Osteocyte (in vitro differentiated cells): ENCODE results near the gene TAS1R1. TPM values are rescaled to one million over a fixed set of nuclear protein-coding genes. Genes with fewer than 3 reads are reported as not detected.

Experiments
- DNase-seq: peaks from one replicate; pipeline ENCODE4 v3.0.0; 2021; ENCODE audit warnings: mixed read lengths; ENCODE audit not compliant: unreplicated experiment; ENCODE audit errors: extremely low spot score
- H3K27ac Mint-ChIP-seq: one replicate; pipeline ENCODE4 v1.8.0; 2021; ENCODE audit warnings: mild to moderate bottlenecking, mixed read lengths; ENCODE audit not compliant: unreplicated experiment
- H3K27me3 Mint-ChIP-seq: one replicate; pipeline ENCODE4 v1.8.0; 2021; ENCODE audit warnings: mixed read lengths; ENCODE audit not compliant: unreplicated experiment
- H3K36me3 Mint-ChIP-seq: one replicate; pipeline ENCODE4 v1.8.0; 2021; ENCODE audit warnings: mixed read lengths; ENCODE audit not compliant: unreplicated experiment
- H3K4me1 Mint-ChIP-seq: one replicate; pipeline ENCODE4 v1.8.0; 2021; ENCODE audit warnings: mixed read lengths; ENCODE audit not compliant: unreplicated experiment
- H3K4me3 Mint-ChIP-seq: one replicate; pipeline ENCODE4 v1.8.0; 2021; ENCODE audit warnings: mild to moderate bottlenecking, moderate library complexity, mixed read lengths; ENCODE audit not compliant: unreplicated experiment
- H3K9me3 Mint-ChIP-seq: one replicate; pipeline ENCODE4 v1.8.0; 2021; ENCODE audit warnings: mixed read lengths; ENCODE audit not compliant: unreplicated experiment
- total RNA-seq: library from RNA; stranded (reverse); gene quantifications from 2 replicates; pipeline ENCODE4 v1.2.1, GENCODE V29; 2021
- TF ChIP-seq, protein P1 (sequence below): fragments of 200-600 bp; sonication (generic); IDR thresholded peaks from 2 replicates; pipeline ENCODE4 v1.5.0; 2021; ENCODE audit warnings: antibody characterized with exemption, mild to moderate bottlenecking, moderate library complexity

Gene TAS1R1
- total RNA-seq, 1 donor from 2014 or later: not detected

- Mint-ChIP-seq H3K27ac (no peak overlapping the region), H3K4me3 (no peak overlapping the region)
- TF ChIP-seq, protein P1, sequence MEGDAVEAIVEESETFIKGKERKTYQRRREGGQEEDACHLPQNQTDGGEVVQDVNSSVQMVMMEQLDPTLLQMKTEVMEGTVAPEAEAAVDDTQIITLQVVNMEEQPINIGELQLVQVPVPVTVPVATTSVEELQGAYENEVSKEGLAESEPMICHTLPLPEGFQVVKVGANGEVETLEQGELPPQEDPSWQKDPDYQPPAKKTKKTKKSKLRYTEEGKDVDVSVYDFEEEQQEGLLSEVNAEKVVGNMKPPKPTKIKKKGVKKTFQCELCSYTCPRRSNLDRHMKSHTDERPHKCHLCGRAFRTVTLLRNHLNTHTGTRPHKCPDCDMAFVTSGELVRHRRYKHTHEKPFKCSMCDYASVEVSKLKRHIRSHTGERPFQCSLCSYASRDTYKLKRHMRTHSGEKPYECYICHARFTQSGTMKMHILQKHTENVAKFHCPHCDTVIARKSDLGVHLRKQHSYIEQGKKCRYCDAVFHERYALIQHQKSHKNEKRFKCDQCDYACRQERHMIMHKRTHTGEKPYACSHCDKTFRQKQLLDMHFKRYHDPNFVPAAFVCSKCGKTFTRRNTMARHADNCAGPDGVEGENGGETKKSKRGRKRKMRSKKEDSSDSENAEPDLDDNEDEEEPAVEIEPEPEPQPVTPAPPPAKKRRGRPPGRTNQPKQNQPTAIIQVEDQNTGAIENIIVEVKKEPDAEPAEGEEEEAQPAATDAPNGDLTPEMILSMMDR: no peak
Observed at GRCh38 chr1:6590046-6590445, 34.9 kb downstream of the TAS1R1 start.

DNA sequence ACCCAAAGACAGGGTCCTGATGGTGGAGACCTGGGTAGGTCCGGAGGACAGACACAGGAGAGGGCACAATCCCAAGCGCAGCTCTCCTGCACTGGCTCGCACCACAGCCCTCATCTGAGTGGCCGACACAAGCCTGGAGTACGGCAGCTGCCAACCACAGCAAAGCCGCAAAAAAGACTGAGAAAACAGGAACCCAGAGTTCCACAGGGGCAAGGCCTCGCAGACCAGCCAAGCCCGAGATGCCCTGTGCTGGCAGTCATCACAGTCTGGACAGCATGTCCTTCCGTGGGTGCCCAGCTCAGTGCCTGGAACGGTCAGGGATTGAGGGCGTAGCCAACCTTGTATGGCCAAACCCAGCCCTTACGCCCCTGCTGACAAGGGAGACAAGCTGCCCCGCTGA is 36.1 kb downstream of the TAS1R1 start:
- TF ChIP-seq, protein P1: no peak
- Mint-ChIP-seq H3K27ac (no peak overlapping the region), H3K36me3 (peaks cover 30% of the 10 kb centered on the region), H3K27me3 (no peaks in the 10 kb centered on the region), H3K9me3 (no peaks in the 10 kb centered on the region), H3K4me1 (peaks cover under 1% of the 10 kb centered on the region), H3K4me3 (no peak overlapping the region)
- DNase-seq: no peak

More at GRCh38 chr1:6590046-6590445, 34.9 kb downstream of the TAS1R1 start:
- H3K9me3 Mint-ChIP-seq: no peaks in the 10 kb centered on the region
- no peaks in the 10 kb centered on the region for H3K27me3 Mint-ChIP-seq
- peaks cover 19% of the 10 kb centered on the region for H3K36me3 Mint-ChIP-seq
- DNase-seq: no peak
- H3K4me1 Mint-ChIP-seq: peaks cover under 1% of the 10 kb centered on the region

- DNase-seq: no peak
- TF ChIP-seq, protein P1: no peak
- Mint-ChIP-seq H3K4me3 (no peak overlapping the region), H3K36me3 (peaks cover 33% of the 10 kb centered on the region), H3K27me3 (no peaks in the 10 kb centered on the region), H3K4me1 (peaks cover 4% of the 10 kb centered on the region), H3K9me3 (no peaks in the 10 kb centered on the region), H3K27ac (no peak overlapping the region)
Observed at GRCh38 chr1:6591644-6592043, 36.5 kb downstream of the TAS1R1 start.

DNA sequence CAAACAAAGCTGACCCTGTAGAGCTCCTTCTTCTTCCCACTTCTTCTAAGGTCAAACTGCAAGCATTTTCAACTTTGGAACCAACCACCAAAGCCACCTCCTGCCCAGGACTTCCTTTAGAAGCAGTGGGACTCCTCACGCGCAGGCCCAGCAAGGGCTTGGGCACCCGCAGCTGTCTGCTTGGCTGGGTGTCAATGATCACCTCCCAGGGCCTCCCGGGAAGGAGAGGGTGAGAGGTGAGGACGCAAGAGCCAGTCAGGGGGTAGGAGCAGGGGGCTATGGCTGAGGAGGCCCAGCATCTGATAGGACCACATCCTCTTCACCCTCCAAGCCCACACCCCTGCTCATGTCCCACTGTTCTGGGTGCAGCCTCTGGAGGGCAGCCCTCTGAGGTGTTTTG is 37.3 kb downstream of the TAS1R1 start:
- no peak for DNase-seq
- TF ChIP-seq, protein P1: no peak
- no peak overlapping the region for H3K4me3 Mint-ChIP-seq
- peaks cover 4% of the 10 kb centered on the region for H3K4me1 Mint-ChIP-seq
- no peaks in the 10 kb centered on the region for H3K9me3 Mint-ChIP-seq
- H3K36me3 Mint-ChIP-seq: peaks cover 33% of the 10 kb centered on the region
- H3K27me3 Mint-ChIP-seq: no peaks in the 10 kb centered on the region
- H3K27ac Mint-ChIP-seq: no peak overlapping the region

DNA sequence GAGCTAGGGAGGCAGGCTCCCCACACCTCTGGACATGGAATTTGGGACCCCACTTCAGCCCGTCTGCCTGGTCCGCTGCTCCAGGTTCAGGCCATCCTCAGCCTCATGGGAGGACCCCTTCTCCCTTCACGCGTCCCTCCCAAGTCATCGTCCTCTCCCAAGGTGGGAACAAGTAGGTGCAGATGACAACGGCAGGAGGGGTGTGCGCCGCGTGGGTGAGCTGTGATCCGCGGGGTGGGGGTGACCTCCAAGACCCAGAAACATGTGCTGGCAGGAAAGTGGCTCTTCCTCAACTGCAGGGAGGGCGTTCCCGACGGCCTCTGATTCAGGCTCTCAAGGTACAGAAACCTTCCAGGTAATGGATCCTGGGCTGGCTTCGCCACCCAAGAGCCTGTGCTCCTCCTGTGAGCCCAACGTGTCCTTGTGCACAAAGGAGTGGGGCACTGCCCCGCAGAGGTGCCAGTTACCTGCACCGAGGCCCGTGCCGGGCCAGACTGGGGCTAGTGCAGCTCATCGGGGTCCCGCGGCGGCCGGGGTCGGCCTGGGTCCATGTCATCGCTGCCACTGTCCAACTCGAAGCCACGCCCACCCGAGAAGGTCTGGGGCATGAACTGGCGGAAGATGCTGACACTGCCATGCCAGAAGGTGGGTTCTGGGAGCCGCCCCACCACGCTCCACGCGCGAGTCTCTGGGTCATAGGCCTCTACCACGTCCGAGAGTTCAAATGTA is 37.9 kb downstream of the TAS1R1 start:
- H3K27ac Mint-ChIP-seq: no peak overlapping the region
- H3K27me3 Mint-ChIP-seq: no peaks in the 10 kb centered on the region
- peaks cover 4% of the 10 kb centered on the region for H3K4me1 Mint-ChIP-seq
- H3K9me3 Mint-ChIP-seq: no peaks in the 10 kb centered on the region
- H3K36me3 Mint-ChIP-seq: peaks cover 33% of the 10 kb centered on the region
- no peak for DNase-seq
- TF ChIP-seq, protein P1: no peak
- H3K4me3 Mint-ChIP-seq: no peak overlapping the region
